Measurements from ENCODE around the gene CD248.

The CD248 gene

DNA sequence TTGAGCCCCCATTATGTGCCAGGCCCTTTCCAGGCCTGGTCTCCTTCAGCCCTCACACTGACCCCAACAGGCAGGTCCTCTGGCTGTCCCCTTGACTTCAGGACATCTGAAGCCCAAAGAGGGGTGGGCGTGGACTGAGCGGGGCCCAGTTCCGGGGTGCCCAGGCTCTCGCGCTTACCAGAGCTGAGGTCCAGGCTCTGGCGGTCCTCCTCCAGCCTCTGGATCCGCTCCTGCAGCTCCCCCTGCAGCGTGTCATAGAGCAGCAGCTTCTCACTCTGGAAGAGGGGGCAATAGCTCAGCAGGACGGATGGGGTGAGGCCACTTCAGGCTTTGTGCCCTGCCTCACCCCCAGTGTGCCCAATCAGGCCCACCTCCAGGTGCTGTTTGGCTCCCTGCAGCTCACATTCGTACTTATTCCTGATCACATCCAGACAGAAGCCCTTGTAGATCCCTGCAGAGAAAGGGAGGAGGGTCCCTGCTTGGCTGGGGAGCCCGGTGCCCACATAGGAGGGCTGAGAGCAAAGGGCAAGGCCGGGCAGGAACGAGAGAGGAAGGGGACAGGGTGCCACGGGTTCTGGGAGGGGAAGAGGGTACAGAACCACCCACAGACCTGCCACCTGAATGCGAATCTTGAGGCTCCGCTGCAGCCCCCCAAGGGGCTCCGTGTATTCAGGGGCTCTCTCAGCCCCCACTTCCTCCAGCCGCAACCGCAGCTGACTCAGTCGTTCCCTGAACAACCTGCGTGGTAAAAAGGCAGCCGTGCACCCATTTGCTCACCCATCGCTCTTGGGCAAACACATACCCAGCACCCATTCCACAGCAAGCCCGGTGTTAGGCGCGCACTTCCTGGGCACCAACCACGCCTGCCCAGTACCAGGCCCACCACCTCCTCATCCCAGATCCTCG lies 24.0 kb upstream of the CD248 start:
- in situ Hi-C loops (cut with HindIII; ENCODE audit: low sequenced_read_pairs): no loop called here

DNA sequence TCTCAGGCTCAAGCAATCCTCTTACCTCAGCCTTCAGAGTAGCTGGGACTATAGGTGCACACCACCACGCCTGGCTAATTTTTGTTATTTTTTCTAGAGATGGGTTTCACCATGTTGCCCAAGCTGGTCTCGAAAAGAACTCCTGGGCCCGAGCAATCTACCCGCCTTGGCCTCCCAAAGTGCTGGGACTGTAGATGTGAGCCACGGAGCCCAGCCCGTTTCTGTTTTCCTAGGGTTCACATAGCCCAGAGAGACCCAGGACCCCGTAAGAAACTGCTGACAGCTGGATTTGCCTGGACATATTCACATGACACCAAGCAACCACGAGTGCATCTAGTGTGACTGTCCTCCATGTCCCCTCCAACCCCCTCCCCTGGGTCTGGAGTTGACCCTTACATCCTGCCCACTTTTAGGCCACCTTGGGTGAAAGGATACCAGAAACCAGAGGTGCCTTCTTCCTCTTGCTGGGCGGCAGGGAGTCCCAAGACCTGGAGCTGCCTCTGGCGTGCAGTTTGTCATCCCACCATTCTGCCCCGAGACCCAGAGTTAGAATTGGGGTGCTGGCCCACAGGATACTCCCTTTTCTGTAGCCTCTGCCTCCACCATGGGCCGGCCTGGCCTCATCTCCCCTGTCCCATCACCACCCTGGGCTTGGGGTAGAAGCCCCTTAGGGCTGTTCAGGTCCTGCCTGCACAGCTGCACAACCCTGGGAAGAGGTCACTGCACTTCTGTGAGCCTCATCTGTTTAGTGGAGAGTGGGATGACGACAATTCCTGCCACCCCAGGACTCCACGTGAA lies 23.0 kb upstream of the CD248 start:
- in situ Hi-C loops (cut with HindIII; ENCODE audit: low sequenced_read_pairs): loop anchor here (10.0 kb wide), 2 partner anchors 45 to 65 kb away; partner anchors contain the start of gene CNIH2

DNA sequence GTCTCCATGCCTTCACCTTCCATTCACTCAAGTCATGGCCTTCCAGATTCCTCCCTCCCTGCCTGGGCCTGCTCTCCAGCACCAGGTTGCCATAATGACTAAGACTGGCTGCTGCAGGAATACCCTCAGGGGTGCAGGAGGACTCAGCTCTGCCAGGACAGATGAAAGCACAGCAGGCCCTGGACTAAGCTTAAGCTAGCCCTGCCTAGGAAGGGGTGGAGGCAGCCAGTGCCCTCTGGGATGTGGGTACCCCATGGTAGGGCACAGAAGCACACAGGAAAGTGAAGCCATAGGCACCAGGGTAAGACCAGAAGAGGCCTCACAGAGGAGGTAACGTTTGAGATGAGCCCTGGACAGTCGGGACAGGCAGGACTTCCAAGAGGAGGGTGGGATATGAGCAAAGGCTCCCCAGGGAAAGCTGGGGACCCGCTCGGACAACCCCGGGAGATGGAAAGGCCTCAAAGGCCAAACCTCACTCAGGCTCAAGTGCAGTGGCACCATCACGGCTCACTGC lies 22.4 kb upstream of the CD248 start:
- in situ Hi-C loops (cut with HindIII; ENCODE audit: low sequenced_read_pairs): loop anchor here (10.0 kb wide), 2 partner anchors 46 to 64 kb away; partner anchors contain the start of gene CNIH2

DNA sequence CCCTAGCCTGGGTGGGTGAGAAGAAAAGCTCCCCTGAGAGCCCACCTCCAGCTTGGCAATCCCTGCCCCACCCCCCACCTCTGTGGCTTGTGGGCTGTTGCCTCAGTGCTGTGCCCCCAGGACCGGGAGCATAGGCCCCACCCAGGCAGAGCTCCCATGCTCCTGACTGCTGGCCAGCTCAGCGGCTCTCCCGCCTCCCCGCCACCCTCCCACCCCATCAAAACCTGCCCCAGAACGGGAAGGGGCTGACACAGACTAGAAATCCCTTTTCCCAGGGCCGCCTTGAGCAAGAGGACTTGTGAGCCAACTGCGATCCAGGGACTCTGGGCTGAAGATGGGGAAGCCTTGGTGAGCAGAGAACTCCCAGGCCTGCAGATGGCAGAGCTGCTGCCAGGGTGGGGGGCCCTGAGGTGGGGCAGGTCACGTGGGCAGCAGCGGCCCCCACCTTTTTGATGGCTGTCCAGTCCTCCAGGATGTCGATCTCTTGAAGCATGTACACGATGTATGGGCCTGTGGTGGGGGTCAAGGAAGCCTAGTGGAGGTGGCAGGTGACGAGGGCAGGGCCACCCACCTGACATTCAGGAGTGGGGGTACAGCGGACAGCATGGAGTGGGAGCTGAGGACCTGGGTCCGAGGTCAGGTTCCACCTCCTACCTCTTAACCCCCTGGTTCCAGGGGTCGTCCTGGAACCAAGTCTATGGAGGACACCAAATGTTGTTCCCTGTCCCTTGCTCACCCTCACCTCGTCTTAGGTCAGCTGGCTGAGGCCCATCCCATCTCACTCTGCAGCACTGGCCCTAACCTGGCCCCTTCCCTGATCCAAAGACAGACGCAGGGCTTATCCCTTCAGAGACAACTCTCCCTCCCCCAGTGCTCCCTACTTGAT lies 21.7 kb upstream of the CD248 start:
- in situ Hi-C loops (cut with HindIII; ENCODE audit: low sequenced_read_pairs): loop anchor here (10.0 kb wide), 2 partner anchors 46 to 64 kb away; partner anchors contain the start of gene CNIH2

DNA sequence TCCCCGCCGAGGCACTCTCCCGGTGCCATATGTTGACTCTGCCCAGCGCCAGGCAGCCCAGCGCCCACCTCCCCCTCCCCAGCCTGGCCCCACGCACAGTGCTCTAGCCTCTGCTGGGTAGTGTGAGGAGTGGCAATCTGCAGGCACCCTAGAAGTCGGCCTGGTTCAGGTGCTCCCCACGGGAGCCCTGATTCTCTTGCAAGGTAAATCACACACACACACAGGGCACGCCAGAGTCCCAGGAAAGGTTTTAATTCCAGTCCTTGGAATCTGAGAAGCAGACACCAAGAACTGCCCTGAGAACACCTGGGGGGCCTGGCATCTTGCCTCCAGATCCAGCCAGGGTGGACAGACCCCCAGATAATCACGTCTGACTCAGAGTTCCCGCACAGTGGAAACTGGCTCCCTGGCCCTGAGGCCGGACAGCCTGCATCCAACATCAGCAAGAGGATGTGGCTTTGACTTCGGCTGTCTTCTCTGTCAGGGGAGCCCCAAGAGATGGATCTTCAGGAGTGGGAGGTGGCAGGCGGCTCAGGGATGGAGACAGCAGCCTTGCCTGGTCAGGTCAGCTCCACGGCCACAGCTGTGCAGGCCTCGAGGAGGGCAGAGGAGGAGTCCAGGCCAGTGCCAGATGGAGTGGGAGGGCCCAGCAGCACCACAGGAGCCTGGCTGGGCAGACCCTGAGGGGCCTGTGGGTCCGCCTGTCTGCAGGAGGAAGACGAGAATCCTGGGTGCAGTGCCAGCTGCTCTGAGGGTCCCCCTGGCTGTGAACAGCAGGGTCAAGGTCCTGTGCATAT lies 20.5 kb upstream of the CD248 start:
- in situ Hi-C loops (cut with HindIII; ENCODE audit: low sequenced_read_pairs): loop anchor here (10.0 kb wide), 2 partner anchors 48 to 62 kb away; partner anchors contain the start of gene CNIH2

DNA sequence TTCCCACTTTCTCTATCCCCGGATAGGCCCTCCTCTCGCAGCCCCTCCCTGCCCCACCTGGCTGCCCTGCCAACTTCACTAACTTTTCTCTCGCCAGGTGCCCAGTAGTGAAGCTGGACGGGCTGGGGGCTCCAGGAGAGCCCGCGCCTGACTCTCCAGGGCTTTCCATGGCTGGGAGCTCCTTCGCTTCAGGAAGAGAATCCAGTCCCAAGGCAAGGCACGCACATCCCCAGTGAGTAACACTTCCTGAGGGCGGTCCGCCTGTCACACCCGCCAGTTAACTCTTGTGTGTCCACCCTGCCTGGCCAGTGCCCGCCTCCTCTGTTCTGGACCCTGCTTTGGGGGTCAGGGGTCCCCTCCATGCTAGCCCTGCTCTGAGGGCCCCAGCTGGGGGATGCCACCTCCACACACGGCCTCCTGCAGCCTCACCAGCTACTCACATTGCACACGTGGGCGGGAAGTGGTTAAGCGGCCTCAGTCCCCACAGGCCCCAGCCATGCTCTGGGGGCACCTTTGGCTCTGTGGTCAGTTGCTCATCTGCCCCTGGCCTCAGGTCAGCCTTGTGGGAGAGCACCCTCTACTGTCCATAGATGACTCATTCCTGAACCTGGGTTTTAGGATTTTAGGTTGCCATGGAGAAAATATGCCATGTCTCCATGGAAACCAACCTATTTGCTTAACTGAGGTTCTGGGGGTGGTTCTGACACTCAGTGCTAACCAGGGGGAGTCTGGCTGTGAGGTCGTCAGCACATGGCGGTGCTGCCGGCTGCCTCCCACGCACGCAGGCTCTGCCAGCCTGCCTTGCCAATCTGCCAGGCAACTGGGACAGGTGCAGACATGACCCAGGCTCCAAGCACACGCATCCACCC lies 19.6 kb upstream of the CD248 start, which contains the start of gene RIN1:
Gene RIN1, minus strand, starts transcription at position 201 of the 869 bp plus-strand sequence. Its CDS starts 32 bp downstream, at position 169.
- in situ Hi-C loops (cut with HindIII; ENCODE audit: low sequenced_read_pairs): loop anchor here (10.0 kb wide), 2 partner anchors 48 to 62 kb away; partner anchors contain the start of gene CNIH2

DNA sequence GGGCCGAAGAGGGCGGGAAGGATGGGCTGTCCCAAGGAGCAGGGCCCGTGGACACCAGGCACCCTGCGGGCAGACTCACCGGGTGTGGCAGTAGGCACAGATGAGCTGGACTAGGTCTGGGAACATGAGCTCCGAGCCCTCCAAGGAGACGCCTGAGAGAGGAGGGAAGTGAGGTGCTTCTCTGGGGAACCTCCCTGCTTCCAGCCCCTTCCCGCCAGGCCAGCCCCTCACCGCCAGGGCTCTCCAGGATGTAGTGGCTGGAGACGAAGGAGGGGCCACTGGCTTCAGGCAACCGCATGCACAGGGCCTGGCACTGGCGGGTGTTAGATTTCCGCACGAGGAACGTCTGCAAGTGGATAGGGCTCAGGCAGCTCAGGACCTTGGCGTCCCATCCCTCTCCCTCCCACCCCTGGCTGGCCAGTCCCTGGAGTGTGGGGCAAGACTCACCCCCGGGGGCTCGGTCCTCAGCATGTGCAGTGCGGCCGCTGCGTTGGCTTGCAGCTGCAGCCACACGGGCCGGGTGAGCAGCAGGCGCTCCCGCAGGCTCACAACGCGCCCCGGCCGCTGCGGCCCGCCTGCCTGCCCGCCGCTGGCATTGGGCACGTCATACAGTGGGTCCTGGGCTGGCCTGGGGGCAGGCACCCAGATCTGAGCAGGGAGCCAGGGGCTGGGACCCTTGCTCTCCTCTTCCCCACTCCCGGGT lies 18.8 kb upstream of the CD248 start:
- in situ Hi-C loops (cut with HindIII; ENCODE audit: low sequenced_read_pairs): loop anchor here (10.0 kb wide), 2 partner anchors 49 to 61 kb away; partner anchors contain the start of gene CNIH2

DNA sequence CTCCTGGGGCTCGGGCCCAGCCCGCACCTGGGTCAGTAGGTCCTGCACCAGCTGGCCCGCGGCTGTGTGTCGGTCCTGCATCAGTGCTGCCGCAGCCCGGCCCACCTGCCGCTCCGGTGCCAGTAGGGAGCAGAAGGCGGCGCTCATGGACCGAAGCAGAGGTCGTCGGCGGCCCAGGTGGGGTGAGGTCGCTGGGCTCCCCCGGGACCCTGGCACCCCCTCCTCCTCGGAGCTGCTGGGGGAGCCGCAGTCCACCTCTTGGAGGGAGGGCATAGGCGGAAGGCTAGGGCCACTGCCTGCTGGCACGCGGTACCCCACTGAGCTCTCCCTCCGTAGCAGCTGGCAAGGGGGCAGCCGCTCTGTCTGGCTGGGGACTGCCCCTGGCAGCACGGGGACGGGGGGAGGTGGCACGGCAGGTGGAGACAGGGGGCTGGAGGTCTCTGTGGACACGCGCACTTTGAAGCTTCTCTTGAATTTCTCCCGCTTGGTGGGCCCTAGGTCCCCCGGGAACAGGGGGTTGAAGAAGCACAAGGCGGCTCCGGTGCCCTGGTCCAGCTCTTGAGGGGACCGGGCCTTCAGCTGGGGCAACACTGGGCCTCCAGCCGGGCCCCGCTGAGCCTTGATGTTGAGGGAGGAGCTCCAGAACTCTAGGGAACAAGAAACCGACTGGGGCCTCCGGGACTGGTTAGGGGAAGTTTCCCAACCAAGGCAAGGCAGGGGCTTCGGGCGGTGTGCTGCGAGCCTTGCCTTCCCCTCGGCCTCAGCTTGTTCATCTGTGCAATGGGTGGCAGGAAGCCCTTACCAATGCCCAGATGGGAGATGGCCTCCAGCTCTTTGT lies 18.0 kb upstream of the CD248 start:
- in situ Hi-C loops (cut with HindIII; ENCODE audit: low sequenced_read_pairs): loop anchor here (10.0 kb wide), 2 partner anchors 50 to 60 kb away; partner anchors contain the start of gene CNIH2

DNA sequence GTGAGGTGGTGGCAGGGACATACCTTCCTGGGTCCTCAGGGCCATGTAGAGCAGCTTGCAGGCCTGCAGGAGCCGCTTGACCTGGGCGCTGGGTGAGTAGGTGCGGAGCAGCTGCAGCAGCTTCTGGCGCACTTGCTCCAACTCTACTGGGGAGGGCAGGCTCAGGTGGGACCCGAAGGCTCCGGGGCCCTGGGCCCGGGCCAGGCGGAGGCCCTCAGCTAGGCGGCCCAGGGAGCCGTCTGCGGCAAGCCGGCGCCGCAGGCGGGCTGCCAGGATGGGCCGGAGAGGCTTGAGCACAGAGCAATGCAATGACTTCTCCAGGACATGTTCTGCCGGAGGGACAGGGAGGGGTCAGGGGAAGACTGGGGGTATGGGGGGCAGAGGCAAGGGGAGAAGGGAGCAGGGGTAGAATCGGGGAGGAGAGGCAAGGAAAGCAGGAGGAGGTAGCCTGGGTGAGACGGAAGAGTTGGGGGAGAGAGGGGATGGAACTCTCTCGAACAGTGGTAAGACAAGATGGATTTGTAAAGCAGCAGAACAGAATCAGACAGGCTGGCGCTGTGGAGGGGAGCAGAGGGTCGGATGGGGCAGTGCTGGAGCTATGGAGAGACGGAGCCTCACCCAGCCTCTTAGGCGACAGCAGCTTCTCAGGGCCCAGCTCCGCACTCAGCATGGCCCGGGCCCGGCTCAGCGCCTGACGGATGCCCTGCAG lies 17.2 kb upstream of the CD248 start:
- in situ Hi-C loops (cut with HindIII; ENCODE audit: low sequenced_read_pairs): loop anchor here (10.0 kb wide), 2 partner anchors 51 to 59 kb away; partner anchors contain the start of gene CNIH2

DNA sequence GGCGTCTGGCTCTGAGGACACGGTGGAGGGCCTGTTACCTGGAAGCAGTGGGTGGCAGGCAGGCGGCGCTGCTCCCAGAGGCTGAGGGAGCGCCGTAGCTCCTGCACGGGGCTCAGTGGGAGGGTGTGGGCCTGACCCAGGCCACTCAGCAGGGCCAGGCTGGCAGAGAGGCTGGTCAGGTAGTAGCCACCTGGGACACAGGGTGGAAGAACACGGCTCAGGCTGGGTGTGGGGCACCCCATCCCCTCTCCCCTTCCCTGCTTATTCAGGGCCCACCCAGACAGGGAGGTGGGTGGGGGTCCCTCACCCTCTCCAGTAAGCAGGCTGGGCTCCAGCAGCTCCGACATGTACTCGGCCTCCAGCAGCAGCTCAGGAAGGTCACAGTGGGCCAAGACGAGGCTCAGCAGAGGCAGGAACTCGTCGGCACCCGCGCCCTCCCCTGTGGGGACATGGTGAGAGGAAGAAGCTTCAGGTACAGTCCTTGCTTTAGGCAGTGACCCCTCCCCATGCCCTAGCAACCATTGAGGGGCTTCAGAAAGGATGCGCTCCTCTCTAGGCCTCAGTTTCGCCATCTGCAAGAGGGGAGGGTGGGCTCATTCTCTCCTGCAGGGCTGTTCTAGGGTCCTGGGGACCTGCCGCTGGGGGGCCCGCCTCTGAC lies 16.5 kb upstream of the CD248 start:
- in situ Hi-C loops (cut with HindIII; ENCODE audit: low sequenced_read_pairs): loop anchor here (10.0 kb wide), 2 partner anchors 51 to 59 kb away; partner anchors contain the start of gene CNIH2

DNA sequence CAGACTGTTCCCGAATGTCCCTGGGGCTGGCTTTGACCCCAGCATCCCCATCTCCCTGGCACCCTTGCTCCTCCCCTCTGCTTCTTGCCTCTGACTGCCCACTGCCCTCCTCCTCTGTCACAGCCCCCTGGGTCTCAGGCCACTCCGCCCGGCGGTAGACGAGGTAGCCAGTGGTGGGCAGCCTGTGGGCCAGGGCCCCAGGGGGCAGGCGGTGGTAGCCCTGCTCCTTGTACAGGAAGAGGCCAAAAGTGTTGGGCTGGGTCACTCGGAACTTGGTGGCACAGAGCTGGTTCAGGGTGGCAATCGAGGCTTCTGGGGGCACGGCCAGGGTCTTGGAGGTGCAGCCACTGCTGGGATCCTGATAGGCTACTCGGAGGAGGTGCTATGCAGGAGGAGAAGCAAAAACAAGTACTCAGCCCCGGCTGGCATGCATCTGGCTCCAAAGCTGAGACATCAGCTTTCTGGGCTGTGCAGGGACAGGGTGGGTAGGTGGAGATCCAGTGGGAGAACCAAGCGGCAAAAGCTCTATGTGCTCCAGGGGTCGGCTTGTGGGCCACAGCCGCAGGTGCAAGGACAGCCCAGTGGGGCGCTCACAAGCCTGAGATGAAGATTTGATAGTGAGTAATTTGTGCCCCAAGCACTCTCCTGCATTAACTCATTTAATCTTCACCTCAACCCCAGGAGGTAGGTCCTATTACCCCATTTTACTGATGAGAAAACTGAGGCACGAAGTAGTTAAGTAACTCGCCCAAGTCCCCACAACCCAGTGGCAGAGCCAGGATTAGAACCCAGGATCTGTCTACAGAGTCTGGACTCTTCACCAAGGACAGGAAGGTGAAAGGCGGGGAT lies 15.8 kb upstream of the CD248 start:
- in situ Hi-C loops (cut with HindIII; ENCODE audit: low sequenced_read_pairs): loop anchor here (10.0 kb wide), 2 partner anchors 52 to 58 kb away; partner anchors contain the start of gene CNIH2

DNA sequence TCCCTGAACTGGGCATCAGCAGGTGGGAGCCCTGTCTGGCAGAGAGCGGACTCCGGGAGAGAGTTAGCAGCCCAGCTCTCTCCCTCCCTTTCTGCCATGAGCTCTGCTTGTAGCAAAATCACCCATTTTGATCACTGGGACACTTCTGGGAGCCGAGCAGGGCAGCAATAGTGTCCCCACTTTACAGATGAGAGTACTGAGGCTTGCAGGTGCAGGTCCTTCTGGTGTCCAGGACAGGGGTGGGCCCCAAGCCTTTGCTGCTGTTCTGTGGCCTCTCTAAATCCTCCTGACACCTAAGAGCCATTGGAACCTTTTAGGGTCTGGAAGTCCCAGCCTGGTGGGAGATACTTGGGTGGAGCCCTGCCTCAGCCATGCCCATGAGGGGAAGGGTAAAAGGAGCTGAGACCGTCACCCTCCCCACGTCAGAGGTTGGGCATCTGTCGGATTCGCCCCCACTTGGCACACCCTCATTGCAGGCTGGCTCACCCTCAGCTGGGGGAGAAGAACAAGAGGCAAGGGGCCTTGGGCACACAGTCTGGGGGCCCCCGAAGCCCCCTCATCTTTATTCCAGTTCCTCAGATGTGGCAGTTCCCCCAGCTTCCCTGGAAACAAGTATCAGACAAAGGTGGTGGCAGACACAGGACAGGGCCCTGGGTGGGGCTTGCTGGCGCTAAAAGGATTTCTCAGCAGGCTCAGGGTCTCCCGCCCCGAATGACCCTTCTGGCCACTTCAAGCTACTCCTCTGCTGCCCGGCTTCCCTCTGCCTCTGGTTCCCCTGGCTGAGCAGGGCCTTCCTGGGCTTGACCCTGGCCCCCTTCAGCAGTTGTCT lies 14.9 kb upstream of the CD248 start:
- in situ Hi-C loops (cut with HindIII; ENCODE audit: low sequenced_read_pairs): loop anchor here (10.0 kb wide), 2 partner anchors 53 to 57 kb away; partner anchors contain the start of gene CNIH2

DNA sequence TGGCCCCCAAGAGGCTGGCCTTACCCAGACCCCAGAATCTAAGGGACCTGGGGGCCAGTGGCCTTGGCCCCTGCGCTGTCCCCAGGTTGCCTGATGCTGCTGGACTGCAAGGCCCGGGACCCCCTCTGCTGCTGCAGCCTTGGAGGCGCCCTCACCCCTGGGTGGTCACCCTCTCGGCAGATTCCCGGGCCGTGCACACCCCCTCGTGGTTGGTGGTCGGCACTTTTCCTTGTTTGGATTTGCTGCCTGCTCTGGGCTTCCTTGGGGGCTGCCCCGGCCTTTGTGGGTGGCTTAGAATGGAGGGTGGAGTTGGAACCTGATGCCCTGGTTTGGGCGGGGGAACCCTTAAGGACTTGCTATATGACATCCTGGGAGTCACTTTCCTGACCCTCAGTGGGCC lies 14.1 kb upstream of the CD248 start:
- in situ Hi-C loops (cut with HindIII; ENCODE audit: low sequenced_read_pairs): loop anchor here (10.0 kb wide), 2 partner anchors 54 to 56 kb away; partner anchors contain the start of gene CNIH2

All from DLD1 (cell line).